Hepatocyte (in vitro differentiated cells): Measurements from ENCODE around the gene TGFB1I1.

Source experiments
- EZH2 ChIP-seq: fragments of 200-600 bp; sonication (generic); IDR thresholded peaks from 2 replicates; pipeline ENCODE4 v1.6.1; 2016; ENCODE audit warnings: antibody characterized with exemption, mild to moderate bottlenecking, borderline replicate concordance
- EZH2phosphoT487 ChIP-seq: fragments of 200-600 bp; sonication (generic); IDR thresholded peaks from one replicate; pipeline ENCODE4 v1.6.1; 2018; ENCODE audit warnings: antibody characterized with exemption, mild to moderate bottlenecking, low read depth, moderate library complexity; ENCODE audit not compliant: unreplicated experiment, severe bottlenecking
- TF ChIP-seq, protein P1 (sequence below): fragments of 200-600 bp; sonication (generic); IDR thresholded peaks from 2 replicates; pipeline ENCODE4 v1.5.1; 2016; ENCODE audit warnings: antibody characterized with exemption, mild to moderate bottlenecking; ENCODE audit not compliant: poor library complexity

DNA sequence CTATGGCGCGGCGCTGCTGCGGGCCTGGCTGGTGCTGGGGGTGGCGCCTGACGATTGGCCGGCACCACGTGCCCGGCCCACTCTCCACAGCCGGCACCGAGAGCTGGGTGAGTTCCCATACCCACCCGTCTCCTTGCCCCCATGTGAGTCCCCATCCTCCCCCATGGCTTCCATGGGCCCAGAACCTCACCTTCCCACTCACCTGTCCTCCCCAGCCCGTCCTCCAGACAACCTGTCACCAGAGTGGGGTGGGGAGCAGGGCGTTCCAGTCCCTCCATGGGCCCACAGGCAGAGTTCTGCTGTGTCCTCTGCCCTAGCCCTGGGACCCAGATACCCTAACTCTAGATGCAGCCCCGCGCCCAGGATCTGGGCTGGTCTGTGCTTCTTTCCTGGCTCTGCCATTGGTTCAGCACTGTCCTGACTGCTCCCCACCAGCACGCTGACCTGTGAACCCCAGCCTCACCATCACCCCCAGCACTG is 7.1 kb upstream of the TGFB1I1 start:
- TF ChIP-seq, protein P1, sequence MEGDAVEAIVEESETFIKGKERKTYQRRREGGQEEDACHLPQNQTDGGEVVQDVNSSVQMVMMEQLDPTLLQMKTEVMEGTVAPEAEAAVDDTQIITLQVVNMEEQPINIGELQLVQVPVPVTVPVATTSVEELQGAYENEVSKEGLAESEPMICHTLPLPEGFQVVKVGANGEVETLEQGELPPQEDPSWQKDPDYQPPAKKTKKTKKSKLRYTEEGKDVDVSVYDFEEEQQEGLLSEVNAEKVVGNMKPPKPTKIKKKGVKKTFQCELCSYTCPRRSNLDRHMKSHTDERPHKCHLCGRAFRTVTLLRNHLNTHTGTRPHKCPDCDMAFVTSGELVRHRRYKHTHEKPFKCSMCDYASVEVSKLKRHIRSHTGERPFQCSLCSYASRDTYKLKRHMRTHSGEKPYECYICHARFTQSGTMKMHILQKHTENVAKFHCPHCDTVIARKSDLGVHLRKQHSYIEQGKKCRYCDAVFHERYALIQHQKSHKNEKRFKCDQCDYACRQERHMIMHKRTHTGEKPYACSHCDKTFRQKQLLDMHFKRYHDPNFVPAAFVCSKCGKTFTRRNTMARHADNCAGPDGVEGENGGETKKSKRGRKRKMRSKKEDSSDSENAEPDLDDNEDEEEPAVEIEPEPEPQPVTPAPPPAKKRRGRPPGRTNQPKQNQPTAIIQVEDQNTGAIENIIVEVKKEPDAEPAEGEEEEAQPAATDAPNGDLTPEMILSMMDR, result no peak
- TF ChIP-seq EZH2 (no peak), EZH2phosphoT487 (no peak)
